Cardiac fibroblast (primary cell): ENCODE data around the gene TMEM232.

Experiments used
- DNase-seq, 2 donors: peaks; one replicate each; pipeline versions ENCODE4 v3.0.0 to v3.0.0-alpha.2; 2010; ENCODE audit warnings: low read depth in 2 of 2
- H3K4me3 ChIP-seq, 2 donors: replicated peaks in 1 of 2; 1 replicate in 1 of 2; 2 replicates in 1 of 2; pipeline ENCODE4 v1.5.1; 2011; ENCODE audit warnings: low read depth in 2 of 2, low read length in 2 of 2, mild to moderate bottlenecking in 2 of 2, moderate library complexity in 1 of 2
- TF ChIP-seq, protein P1 (sequence below): IDR thresholded peaks from one replicate; pipeline ENCODE4 v1.5.1; 2011; ENCODE audit warnings: low read depth, mild to moderate bottlenecking, low read length, inconsistent platforms

Gene TMEM232

DNA sequence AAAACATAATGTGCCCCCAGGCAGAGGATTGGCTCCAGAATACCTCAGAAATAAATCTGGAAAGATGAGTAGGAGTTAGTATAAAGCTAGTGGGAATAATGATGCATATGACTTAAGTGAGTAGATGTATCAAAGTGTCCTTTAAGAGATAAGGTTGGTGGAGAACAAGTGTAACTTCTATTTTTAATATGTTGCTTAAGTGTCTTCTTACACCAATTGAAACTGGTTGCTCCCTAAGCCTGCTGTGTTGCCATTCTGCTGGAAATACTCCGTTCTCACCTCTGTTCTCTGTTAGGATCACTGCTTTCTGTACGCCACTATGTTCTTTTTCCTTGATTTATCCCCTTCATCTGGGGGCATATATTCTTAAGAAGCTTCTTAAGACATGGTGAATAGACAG is 286.4 kb downstream of the TMEM232 start:
- H3K4me3 ChIP-seq = no peak overlapping the region
- TF ChIP-seq, protein P1, sequence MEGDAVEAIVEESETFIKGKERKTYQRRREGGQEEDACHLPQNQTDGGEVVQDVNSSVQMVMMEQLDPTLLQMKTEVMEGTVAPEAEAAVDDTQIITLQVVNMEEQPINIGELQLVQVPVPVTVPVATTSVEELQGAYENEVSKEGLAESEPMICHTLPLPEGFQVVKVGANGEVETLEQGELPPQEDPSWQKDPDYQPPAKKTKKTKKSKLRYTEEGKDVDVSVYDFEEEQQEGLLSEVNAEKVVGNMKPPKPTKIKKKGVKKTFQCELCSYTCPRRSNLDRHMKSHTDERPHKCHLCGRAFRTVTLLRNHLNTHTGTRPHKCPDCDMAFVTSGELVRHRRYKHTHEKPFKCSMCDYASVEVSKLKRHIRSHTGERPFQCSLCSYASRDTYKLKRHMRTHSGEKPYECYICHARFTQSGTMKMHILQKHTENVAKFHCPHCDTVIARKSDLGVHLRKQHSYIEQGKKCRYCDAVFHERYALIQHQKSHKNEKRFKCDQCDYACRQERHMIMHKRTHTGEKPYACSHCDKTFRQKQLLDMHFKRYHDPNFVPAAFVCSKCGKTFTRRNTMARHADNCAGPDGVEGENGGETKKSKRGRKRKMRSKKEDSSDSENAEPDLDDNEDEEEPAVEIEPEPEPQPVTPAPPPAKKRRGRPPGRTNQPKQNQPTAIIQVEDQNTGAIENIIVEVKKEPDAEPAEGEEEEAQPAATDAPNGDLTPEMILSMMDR = no peak
- no peak for DNase-seq

DNA sequence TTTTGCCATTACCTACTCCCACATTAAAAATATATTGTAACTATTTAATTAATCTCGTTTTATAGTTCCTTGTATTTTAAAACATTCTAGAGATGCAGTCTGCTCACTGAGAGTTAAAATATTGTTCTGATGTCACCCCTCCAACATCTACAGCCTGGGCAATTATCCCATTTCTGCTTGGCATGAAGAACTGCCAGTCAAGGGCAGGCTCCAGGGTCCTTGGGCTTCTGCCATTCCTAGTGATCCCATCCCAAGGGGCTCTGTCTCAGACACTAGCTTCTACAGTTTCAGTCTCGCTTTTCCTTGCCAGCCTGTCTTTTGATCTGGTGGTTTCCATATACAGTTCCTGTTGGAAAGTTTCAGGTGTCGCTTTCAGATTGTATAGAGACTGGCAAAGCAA is 287.2 kb downstream of the TMEM232 start:
- H3K4me3 ChIP-seq = no peak overlapping the region
- no peak for DNase-seq
- TF ChIP-seq, protein P1 = no peak

DNA sequence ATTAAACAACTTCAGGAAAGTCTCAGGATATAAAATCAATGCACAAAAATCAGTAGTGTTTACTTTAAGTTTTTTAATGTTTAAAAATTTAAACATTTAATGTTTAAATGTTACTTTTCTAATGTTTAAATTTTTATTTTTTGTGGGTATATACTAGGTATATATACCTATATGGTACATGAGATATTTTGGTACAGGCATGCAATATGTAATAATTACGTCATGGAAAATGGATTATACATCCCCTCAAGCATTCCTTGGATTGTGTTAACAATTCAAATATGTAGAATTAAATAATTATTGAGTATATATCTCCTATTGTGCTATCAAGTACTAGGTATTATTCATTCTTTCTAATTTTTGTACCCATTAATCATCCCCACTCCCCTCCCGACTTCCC is 291.3 kb downstream of the TMEM232 start:
- no peak for DNase-seq

DNA sequence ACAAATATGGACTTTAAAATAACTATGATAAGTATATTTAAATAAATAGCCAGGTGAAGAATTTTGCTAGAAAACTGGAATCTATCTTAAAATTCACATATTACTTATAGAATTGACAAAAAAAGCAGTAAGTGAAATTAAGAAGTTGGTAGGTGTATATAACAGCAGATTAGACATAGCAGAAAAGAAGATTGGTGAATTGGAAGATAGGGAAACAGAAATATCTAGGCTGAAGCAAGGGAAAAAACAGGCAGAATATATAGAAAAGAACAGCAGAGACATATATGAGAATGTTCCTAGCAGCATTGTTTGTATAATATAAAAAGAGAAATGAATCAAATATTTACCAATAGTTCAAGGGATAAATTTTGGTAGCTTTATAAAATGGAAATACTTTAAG is 294.9 kb downstream of the TMEM232 start:
- no peak overlapping the region for H3K4me3 ChIP-seq
- TF ChIP-seq, protein P1 = no peak
- no peak for DNase-seq

More for the DNA sequence above, 291.3 kb downstream of the TMEM232 start:
- TF ChIP-seq, protein P1 = no peak
- H3K4me3 ChIP-seq = no peak overlapping the region

DNA sequence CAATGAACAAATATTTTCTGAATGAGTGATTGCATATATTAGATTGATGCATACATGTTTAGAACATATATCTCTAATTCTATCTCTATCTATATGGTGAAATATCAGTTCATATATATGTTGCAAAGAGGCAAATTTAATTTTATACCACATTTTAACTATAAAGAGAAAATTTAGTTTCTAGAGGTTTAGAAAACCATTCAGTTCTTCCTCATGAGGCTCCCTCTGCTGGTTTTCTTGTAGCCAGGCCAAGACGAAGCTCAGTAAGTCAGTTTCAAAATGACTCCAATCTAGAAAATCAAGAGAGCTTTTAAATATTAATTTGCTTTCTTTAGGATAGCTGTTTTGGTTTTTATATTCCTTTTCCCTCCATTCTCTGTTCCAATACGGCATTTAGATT is 312.1 kb downstream of the TMEM232 start:
- DNase-seq = peak; percentile 13 to 18
- no peak overlapping the region for H3K4me3 ChIP-seq
- TF ChIP-seq, protein P1 = peak; percentile 25

DNA sequence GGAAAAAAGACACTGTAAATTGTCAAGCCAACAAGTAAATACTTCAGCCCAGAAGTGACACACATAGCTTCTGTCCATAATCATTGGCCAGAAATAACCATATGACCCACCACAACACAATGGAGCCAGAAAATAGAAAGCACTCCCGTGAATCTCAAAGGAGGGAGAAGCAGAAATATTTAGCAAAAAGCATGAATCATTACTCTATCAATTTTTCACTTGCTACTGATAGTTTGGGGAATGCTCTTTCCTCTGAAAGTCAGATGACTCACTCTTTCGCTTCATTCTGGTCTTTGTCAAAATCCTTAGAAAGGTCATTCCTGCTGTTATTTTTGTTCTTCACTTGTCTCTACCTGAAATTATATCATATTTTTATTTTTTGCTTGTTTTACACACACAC is 312.6 kb downstream of the TMEM232 start:
- TF ChIP-seq, protein P1 = no peak
- DNase-seq = peak; percentile 3 to 31

DNA sequence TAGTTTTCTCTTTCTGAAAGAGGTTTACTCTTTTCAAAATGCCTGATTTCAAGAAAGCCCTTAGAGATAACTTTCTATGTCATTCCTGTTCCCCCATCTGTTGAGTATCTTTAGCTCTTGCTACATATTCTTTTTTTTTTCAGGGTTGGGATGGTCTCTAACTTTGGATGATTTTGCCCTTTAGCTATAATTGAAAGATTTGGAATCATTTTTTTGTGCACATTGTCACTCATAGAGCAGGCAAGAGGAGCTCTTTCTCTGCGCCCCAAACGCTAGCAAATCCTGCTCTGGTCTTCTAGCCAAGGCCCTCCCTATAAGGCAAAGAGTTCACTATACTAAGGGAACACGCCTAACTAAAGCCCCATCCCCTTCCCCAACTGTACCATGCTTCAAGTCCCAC is 316.9 kb downstream of the TMEM232 start:
- no peak for DNase-seq
- TF ChIP-seq, protein P1 = no peak

More for the DNA sequence above, 312.6 kb downstream of the TMEM232 start:
- no peak overlapping the region for H3K4me3 ChIP-seq

More for the DNA sequence above, 316.9 kb downstream of the TMEM232 start:
- H3K4me3 ChIP-seq = no peak overlapping the region
